ENCODE data around the gene TEX2.
"Not testable (repeated sequence)": the region's sequence is repeated elsewhere in the genome, so short reads cannot be mapped to it uniquely, and the experiment has no call there.

DNA sequence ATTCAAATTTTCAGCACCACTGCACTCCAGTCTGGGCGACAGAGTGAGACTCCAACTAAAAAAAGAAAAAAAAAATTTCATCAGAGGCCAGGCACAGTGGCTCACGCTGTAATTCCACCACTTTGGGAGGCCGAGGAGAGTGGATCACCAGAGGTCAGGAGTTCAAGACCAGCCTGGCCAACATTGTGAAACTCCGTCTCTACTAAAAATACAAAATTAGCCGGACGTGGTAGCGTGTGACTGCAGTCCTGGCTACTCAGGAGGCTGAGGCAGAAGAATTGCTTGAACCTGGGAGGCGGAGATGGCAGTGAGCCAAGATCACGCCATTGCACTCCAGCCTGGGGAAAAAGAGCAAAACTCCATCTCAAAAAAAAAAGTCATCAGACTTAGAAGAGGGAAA, 77.5 kb downstream of the TEX2 start:
- TF ChIP-seq, protein P1, sequence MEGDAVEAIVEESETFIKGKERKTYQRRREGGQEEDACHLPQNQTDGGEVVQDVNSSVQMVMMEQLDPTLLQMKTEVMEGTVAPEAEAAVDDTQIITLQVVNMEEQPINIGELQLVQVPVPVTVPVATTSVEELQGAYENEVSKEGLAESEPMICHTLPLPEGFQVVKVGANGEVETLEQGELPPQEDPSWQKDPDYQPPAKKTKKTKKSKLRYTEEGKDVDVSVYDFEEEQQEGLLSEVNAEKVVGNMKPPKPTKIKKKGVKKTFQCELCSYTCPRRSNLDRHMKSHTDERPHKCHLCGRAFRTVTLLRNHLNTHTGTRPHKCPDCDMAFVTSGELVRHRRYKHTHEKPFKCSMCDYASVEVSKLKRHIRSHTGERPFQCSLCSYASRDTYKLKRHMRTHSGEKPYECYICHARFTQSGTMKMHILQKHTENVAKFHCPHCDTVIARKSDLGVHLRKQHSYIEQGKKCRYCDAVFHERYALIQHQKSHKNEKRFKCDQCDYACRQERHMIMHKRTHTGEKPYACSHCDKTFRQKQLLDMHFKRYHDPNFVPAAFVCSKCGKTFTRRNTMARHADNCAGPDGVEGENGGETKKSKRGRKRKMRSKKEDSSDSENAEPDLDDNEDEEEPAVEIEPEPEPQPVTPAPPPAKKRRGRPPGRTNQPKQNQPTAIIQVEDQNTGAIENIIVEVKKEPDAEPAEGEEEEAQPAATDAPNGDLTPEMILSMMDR (IDR thresholded peaks at IDR 0.05) = not testable (repeated sequence)
- TF ChIP-seq POLR2AphosphoS5, POLR2A, EP300 (IDR thresholded peaks at IDR 0.05): not testable (repeated sequence)
